Loucy (cell line): ENCODE results near the gene FAM76B.

Source experiments
- H2AFZ ChIP-seq: fragments of 200-600 bp; sonication (generic); 2 replicates; pipeline ENCODE4 v1.6.0; 2016; ENCODE audit warnings: antibody characterized with exemption, mild to moderate bottlenecking, low read length, moderate library complexity
- H3F3A ChIP-seq: fragments of 200-600 bp; 2 replicates; pipeline ENCODE4 v1.6.0; 2016; ENCODE audit warnings: antibody characterized with exemption, low read depth, mild to moderate bottlenecking
- H3K27me3 ChIP-seq: fragments of 200-600 bp; sonication (generic); 2 replicates; pipeline ENCODE4 v1.6.1; 2014; ENCODE audit warnings: low read length, mild to moderate bottlenecking; ENCODE audit not compliant: insufficient read depth, poor library complexity, severe bottlenecking
- H3K36me3 ChIP-seq: fragments of 200-600 bp; sonication (generic); 2 replicates; pipeline ENCODE4 v1.6.1; 2016; ENCODE audit warnings: low read length; ENCODE audit not compliant: insufficient read depth
- H3K4me1 ChIP-seq: fragments of 200-600 bp; sonication (generic); 2 replicates; pipeline ENCODE4 v1.5.1; 2014; ENCODE audit warnings: low read length, mild to moderate bottlenecking; ENCODE audit not compliant: insufficient read depth, poor library complexity, severe bottlenecking
- H3K4me2 ChIP-seq: fragments of 200-600 bp; sonication (generic); 2 replicates; pipeline ENCODE4 v1.6.0; 2014; ENCODE audit warnings: antibody characterized with exemption, low read length, low read depth, mild to moderate bottlenecking; ENCODE audit not compliant: poor library complexity, severe bottlenecking
- H3K4me3 ChIP-seq: fragments of 200-600 bp; sonication (generic); 2 replicates; pipeline ENCODE4 v1.5.1; 2014; ENCODE audit warnings: low read length, mild to moderate bottlenecking, mixed read lengths; ENCODE audit not compliant: poor library complexity, severe bottlenecking
- H3K79me2 ChIP-seq: fragments of 200-600 bp; sonication (generic); 2 replicates; pipeline ENCODE4 v1.6.1; 2014; ENCODE audit warnings: low read length; ENCODE audit not compliant: insufficient read depth
- H3K9ac ChIP-seq: fragments of 200-600 bp; sonication (generic); 2 replicates; pipeline ENCODE4 v1.6.0; 2014; ENCODE audit warnings: mild to moderate bottlenecking, low read depth, low read length, moderate library complexity; ENCODE audit not compliant: poor library complexity, severe bottlenecking
- H3K9me2 ChIP-seq: fragments of 200-600 bp; sonication (generic); replicated peaks from 2 replicates; pipeline ENCODE4 v1.6.1; 2016; ENCODE audit warnings: low read depth, low read length, mixed read lengths
- H3K9me3 ChIP-seq: fragments of 200-600 bp; sonication (generic); 2 replicates; pipeline ENCODE4 v1.6.1; 2014; ENCODE audit warnings: mild to moderate bottlenecking, antibody characterized with exemption, low read length, low read depth; ENCODE audit not compliant: insufficient read depth
- H4K20me1 ChIP-seq: fragments of 200-600 bp; sonication (generic); 2 replicates; pipeline ENCODE4 v1.6.0; 2014; ENCODE audit warnings: antibody characterized with exemption, low read length, mild to moderate bottlenecking; ENCODE audit not compliant: insufficient read depth, poor library complexity, severe bottlenecking
- EZH2phosphoT487 ChIP-seq: fragments of 200-600 bp; IDR thresholded peaks from 2 replicates; pipeline ENCODE4 v1.6.1; 2018; ENCODE audit warnings: antibody characterized with exemption, mild to moderate bottlenecking, moderate library complexity, borderline replicate concordance
- TF ChIP-seq, protein P1 (sequence below): fragments of 200-600 bp; sonication (generic); conservative IDR thresholded peaks from 2 replicates; pipeline ENCODE4 v1.5.1; 2014; ENCODE audit warnings: mild to moderate bottlenecking, antibody characterized with exemption, low read length

The FAM76B gene

DNA sequence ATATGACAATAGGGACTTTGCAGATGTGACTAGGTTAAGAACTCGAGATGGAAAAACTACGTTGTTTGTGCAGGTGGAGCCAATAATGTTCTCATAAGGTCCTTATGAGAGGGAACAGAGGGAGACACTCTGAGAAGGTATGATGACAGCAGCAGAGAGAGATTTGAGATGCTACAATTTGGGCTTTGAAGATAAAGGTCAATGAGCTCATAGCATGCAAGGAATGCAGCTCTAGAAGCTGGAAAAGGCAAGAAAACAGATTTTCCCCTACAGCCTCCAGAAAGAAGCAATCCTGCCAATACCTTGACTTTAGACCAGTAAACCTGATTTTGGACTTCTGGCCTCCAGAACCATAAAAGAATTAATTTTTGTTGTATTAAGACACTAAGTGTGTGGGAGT is 21.1 kb downstream of the FAM76B start:
- Histone ChIP-seq H3K4me2 (no peak overlapping the region), H3K9me3 (no peaks in the 10 kb centered on the region), H3K4me3 (no peak overlapping the region), H3K36me3 (peaks cover 35% of the 10 kb centered on the region), H4K20me1 (no peaks in the 10 kb centered on the region), H3K79me2 (no peaks in the 10 kb centered on the region), H3K27me3 (no peaks in the 10 kb centered on the region), H3K9ac (no peak overlapping the region), H2AFZ (no peak overlapping the region), H3K9me2 (no peaks in the 10 kb centered on the region), H3K4me1 (peaks cover 6% of the 10 kb centered on the region), H3F3A (no peaks in the 10 kb centered on the region)
- TF ChIP-seq, protein P1, sequence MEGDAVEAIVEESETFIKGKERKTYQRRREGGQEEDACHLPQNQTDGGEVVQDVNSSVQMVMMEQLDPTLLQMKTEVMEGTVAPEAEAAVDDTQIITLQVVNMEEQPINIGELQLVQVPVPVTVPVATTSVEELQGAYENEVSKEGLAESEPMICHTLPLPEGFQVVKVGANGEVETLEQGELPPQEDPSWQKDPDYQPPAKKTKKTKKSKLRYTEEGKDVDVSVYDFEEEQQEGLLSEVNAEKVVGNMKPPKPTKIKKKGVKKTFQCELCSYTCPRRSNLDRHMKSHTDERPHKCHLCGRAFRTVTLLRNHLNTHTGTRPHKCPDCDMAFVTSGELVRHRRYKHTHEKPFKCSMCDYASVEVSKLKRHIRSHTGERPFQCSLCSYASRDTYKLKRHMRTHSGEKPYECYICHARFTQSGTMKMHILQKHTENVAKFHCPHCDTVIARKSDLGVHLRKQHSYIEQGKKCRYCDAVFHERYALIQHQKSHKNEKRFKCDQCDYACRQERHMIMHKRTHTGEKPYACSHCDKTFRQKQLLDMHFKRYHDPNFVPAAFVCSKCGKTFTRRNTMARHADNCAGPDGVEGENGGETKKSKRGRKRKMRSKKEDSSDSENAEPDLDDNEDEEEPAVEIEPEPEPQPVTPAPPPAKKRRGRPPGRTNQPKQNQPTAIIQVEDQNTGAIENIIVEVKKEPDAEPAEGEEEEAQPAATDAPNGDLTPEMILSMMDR, result no peak
- no peak for TF ChIP-seq EZH2phosphoT487

DNA sequence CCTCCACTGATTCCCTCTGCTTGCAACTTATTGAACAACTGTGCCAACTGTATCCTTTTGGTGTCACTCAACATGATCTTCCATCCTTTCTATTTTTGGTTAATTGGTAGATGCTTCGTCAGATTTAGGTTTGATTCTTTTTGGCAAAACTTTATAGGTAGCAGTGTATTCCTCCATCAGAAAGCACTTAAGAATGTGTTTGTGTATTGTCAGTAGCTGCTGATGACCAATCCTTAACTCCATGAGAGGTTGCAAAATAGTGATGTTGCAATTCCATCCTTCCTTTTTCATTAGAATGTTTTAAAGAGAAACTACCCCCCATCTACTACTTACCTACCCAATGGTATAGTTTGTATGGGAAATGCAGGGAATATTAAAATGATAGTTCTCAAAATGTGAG is 22.1 kb downstream of the FAM76B start:
- peaks cover 29% of the 10 kb centered on the region; the same call in 1 of the 2 replicates for H3K36me3 ChIP-seq

DNA sequence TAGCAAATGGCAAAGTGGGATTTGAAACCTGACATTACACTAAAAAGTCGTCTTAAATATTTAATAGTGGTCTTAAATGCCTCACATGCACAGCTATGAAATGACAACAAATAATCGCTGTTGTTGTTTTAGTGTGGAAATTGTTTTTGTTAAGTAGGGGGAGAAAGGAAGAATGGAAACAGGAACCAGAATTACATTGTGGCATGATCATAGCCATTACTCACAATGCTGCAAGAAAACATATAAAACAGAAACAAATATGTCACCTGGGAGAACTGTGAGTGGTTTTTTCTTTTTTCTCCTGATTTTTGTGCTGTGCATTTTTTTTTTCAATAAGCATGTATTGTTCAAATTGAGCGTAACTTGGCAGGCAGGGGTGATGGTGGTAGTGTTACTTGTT is 22.9 kb downstream of the FAM76B start:
- Histone ChIP-seq H3K9me2 (no peaks in the 10 kb centered on the region), H3K36me3 (peaks cover 21% of the 10 kb centered on the region; the same call in 1 of the 2 replicates), H3K4me1 (peaks cover 6% of the 10 kb centered on the region), H3K4me3 (no peak overlapping the region), H4K20me1 (no peaks in the 10 kb centered on the region), H3K9ac (no peak overlapping the region), H2AFZ (no peak overlapping the region), H3K4me2 (no peak overlapping the region), H3F3A (no peaks in the 10 kb centered on the region), H3K9me3 (no peaks in the 10 kb centered on the region), H3K79me2 (no peaks in the 10 kb centered on the region), H3K27me3 (no peaks in the 10 kb centered on the region)
- TF ChIP-seq, protein P1, result no peak
- no peak for TF ChIP-seq EZH2phosphoT487

More for the DNA sequence above, 22.1 kb downstream of the FAM76B start:
- no peak overlapping the region for H3K4me3 ChIP-seq
- no peaks in the 10 kb centered on the region for H3F3A ChIP-seq
- no peak overlapping the region for H3K4me2 ChIP-seq
- H3K79me2 ChIP-seq, result no peaks in the 10 kb centered on the region
- H2AFZ ChIP-seq, result no peak overlapping the region
- no peaks in the 10 kb centered on the region for H3K9me2 ChIP-seq
- no peaks in the 10 kb centered on the region for H3K9me3 ChIP-seq
- TF ChIP-seq, protein P1, result no peak
- no peak overlapping the region for H3K9ac ChIP-seq
- H4K20me1 ChIP-seq, result no peaks in the 10 kb centered on the region
- H3K27me3 ChIP-seq, result no peaks in the 10 kb centered on the region
- peaks cover 6% of the 10 kb centered on the region for H3K4me1 ChIP-seq
